H1 (cell line): ENCODE data around the gene FGF14. TPM values are rescaled to one million over a fixed set of nuclear protein-coding genes. Genes with fewer than 3 reads are reported as not detected.
"Not testable (repeated sequence)": the region's sequence is repeated elsewhere in the genome, so short reads cannot be mapped to it uniquely, and the experiment has no call there.

Source experiments
- CTCF ChIA-PET: fragments of 300-600 bp; sonication (Branson Sonifier 250); formaldehyde crosslinking; loops from one replicate; lab custom pipeline; 2021; ENCODE audit not compliant: partially characterized antibody; lab: Charles Lee
- POLR2A ChIA-PET: fragments of 300-600 bp; sonication (Branson Sonifier 250); formaldehyde crosslinking; loops from one replicate; lab custom pipeline; 2021; ENCODE audit warnings: inconsistent platforms; ENCODE audit not compliant: partially characterized antibody; lab: Charles Lee
- DNase-seq, 2 experiments: peaks; one replicate each; pipeline versions ENCODE4 v3.0.0 to v3.0.0-alpha.2; 2010 to 2022; ENCODE audit warnings: low spot score in 2 of 2, low read depth in 1 of 2, mixed read lengths in 1 of 2
- FAIRE-seq: peaks from 2 replicates; lab custom pipeline; 2011; peaks lifted over from hg19 to GRCh38; lab: Jason Lieb, UNC
- H2AFZ ChIP-seq: 2 replicates; pipeline ENCODE4 v1.8.1; 2012; ENCODE audit warnings: low read length, inconsistent platforms
- H2AK5ac ChIP-seq: 2 replicates; pipeline ENCODE4 v1.6.1; 2013; ENCODE audit warnings: low read depth, low read length
- H2BK120ac ChIP-seq: replicated peaks from 2 replicates; pipeline ENCODE3; 2013; ENCODE audit warnings: low read depth, low read length, inconsistent platforms
- H2BK12ac ChIP-seq: 2 replicates; pipeline ENCODE4 v1.6.1; 2013; ENCODE audit warnings: low read depth, low read length
- H2BK15ac ChIP-seq: 2 replicates; pipeline ENCODE4 v1.6.1; 2013; ENCODE audit warnings: low read length
- H2BK20ac ChIP-seq: 2 replicates; pipeline ENCODE4 v1.6.1; 2013; ENCODE audit warnings: low read length
- H2BK5ac ChIP-seq: 2 replicates; pipeline ENCODE4 v1.6.1; 2013; ENCODE audit warnings: low read depth, low read length
- H3K14ac ChIP-seq: 2 replicates; pipeline ENCODE4 v1.6.1; 2013; ENCODE audit warnings: inconsistent platforms; ENCODE audit not compliant: insufficient read length
- H3K18ac ChIP-seq: 2 replicates; pipeline ENCODE4 v1.6.1; 2013; ENCODE audit warnings: low read length; ENCODE audit errors: extremely low read depth
- H3K23ac ChIP-seq: 2 replicates; pipeline ENCODE4 v1.6.1; 2013; ENCODE audit warnings: inconsistent platforms; ENCODE audit not compliant: insufficient read length
- H3K23me2 ChIP-seq: 2 replicates; pipeline ENCODE4 v1.6.1; 2013; ENCODE audit warnings: low read depth, low read length
- H3K27ac ChIP-seq: 2 replicates; pipeline ENCODE4 v1.6.1; 2011; ENCODE audit warnings: low read depth, low read length, inconsistent platforms
- H3K27me3 ChIP-seq, 4 experiments: replicated peaks in 1 of 4; 1 replicate in 1 of 4; 2 replicates in 3 of 4; pipeline versions ENCODE4 v1.6.1 to v1.8.1; 2011 to 2013; ENCODE audit warnings: low read length in 3 of 4, mild to moderate bottlenecking in 3 of 4, inconsistent platforms in 2 of 4, mixed read lengths in 2 of 4, moderate library complexity in 1 of 4; ENCODE audit not compliant: control insufficient read depth in 3 of 4, insufficient read depth in 3 of 4; ENCODE audit errors: extremely low read depth in 1 of 4
- H3K36me3 ChIP-seq, 4 experiments: 2 replicates each; pipeline versions ENCODE4 v1.6.1 to v1.8.1; 2011 to 2013; ENCODE audit warnings: mild to moderate bottlenecking in 4 of 4, low read length in 3 of 4, moderate library complexity in 2 of 4, control low read depth in 1 of 4, inconsistent platforms in 1 of 4; ENCODE audit not compliant: insufficient read depth in 4 of 4, control insufficient read depth in 2 of 4
- H3K4ac ChIP-seq: replicated peaks from 2 replicates; pipeline ENCODE3; 2013; ENCODE audit warnings: low read length, low read depth, mixed read lengths, inconsistent platforms; ENCODE audit not compliant: insufficient read length
- H3K4me1 ChIP-seq, 4 experiments: replicated peaks in 1 of 4; 1 replicate in 1 of 4; 2 replicates in 3 of 4; pipeline versions ENCODE4 v1.6.1 to v1.8.1; 2011 to 2013; ENCODE audit warnings: low read length in 3 of 4, inconsistent platforms in 2 of 4, mixed read lengths in 1 of 4; ENCODE audit not compliant: insufficient read depth in 4 of 4, control insufficient read depth in 3 of 4
- H3K4me2 ChIP-seq, 2 experiments: 2 replicates each; pipeline versions ENCODE4 v1.6.1 to v1.8.1; 2011 to 2013; ENCODE audit warnings: low read depth in 2 of 2, low read length in 2 of 2, control low read depth in 1 of 2, inconsistent platforms in 1 of 2, mild to moderate bottlenecking in 1 of 2; ENCODE audit not compliant: insufficient read depth in 1 of 2
- H3K4me3 ChIP-seq, 4 experiments: fragments of 200-600, 300-600 bp in 1 of 4; sonication (generic), shearing (Covaris generic), sonication (Bioruptor Twin) in 1 of 4; 2 replicates each; pipeline versions ENCODE4 v1.5.1 to v1.8.1; 2011 to 2016; ENCODE audit warnings: low read length in 4 of 4, low read depth in 3 of 4, control low read depth in 2 of 4, inconsistent platforms in 2 of 4, mild to moderate bottlenecking in 2 of 4, mixed read lengths in 1 of 4, moderate library complexity in 1 of 4; ENCODE audit not compliant: insufficient read depth in 2 of 4; ENCODE audit errors: extremely low read depth in 1 of 4
- H3K56ac ChIP-seq: replicated peaks from 2 replicates; pipeline ENCODE3; 2013; ENCODE audit warnings: low read depth, mild to moderate bottlenecking, mixed read lengths, low read length, inconsistent platforms; ENCODE audit not compliant: insufficient read length
- H3K79me1 ChIP-seq: 2 replicates; pipeline ENCODE4 v1.6.1; 2013; ENCODE audit warnings: low read depth, low read length, control low read depth
- H3K79me2 ChIP-seq, 2 experiments: 2 replicates each; pipeline versions ENCODE4 v1.6.1 to v1.8.1; 2012 to 2013; ENCODE audit warnings: low read length in 2 of 2, mild to moderate bottlenecking in 2 of 2, inconsistent platforms in 1 of 2; ENCODE audit not compliant: insufficient read depth in 2 of 2, control insufficient read depth in 1 of 2
- H3K9ac ChIP-seq, 4 experiments: replicated peaks in 1 of 4; 1 replicate in 1 of 4; 2 replicates in 3 of 4; pipeline versions ENCODE4 v1.6.1 to v1.8.1; 2011 to 2013; ENCODE audit warnings: low read depth in 3 of 4, low read length in 3 of 4, control low read depth in 2 of 4, mild to moderate bottlenecking in 2 of 4, moderate library complexity in 2 of 4, inconsistent platforms in 1 of 4; ENCODE audit errors: extremely low read depth in 1 of 4
- H3K9me3 ChIP-seq, 2 experiments: 2 replicates each; pipeline versions ENCODE4 v1.6.1 to v1.8.1; 2012 to 2013; ENCODE audit warnings: mild to moderate bottlenecking in 2 of 2, moderate library complexity in 2 of 2, control low read depth in 1 of 2, inconsistent platforms in 1 of 2, low read depth in 1 of 2, low read length in 1 of 2, mixed read lengths in 1 of 2; ENCODE audit not compliant: insufficient read depth in 2 of 2
- H4K20me1 ChIP-seq, 2 experiments: replicated peaks in 1 of 2; 2 replicates each; pipeline versions ENCODE3 to v1.8.1; 2011 to 2013; ENCODE audit warnings: inconsistent platforms in 2 of 2, low read length in 2 of 2, mild to moderate bottlenecking in 1 of 2; ENCODE audit not compliant: insufficient read depth in 2 of 2, control insufficient read depth in 1 of 2
- H4K5ac ChIP-seq: 2 replicates; pipeline ENCODE4 v1.6.1; 2013; ENCODE audit warnings: low read length, low read depth, mixed read lengths, inconsistent platforms; ENCODE audit not compliant: insufficient read length
- H4K8ac ChIP-seq: 2 replicates; pipeline ENCODE4 v1.8.0; 2013; ENCODE audit warnings: mild to moderate bottlenecking, moderate library complexity, low read length, inconsistent platforms; ENCODE audit not compliant: insufficient read depth; ENCODE audit errors: extremely low read depth
- H4K91ac ChIP-seq: replicated peaks from 2 replicates; pipeline ENCODE3; 2013; ENCODE audit warnings: low read length, mixed read lengths, inconsistent platforms; ENCODE audit not compliant: insufficient read length
- ATF2 ChIP-seq: IDR thresholded peaks from 2 replicates; pipeline ENCODE4 v1.6.1; 2012; ENCODE audit warnings: low read length, inconsistent platforms
- polyA plus RNA-seq, 7 experiments: library from polyadenylated mRNA; depleted of rRNA in 3 of 7; stranded (reverse) in 5 of 7; unstranded in 2 of 7; fragments of >200 nt in 5 of 7; fragments of 200-250 nt in 2 of 7; gene quantifications; 1 replicate in 5 of 7; 2 replicates in 1 of 7; 4 replicates in 1 of 7; pipeline versions ENCODE4 v1.2.1 to v1.2.3, GENCODE V29; 2011 to 2013; ENCODE audit warnings: missing spikeins in 2 of 7, mixed read lengths in 2 of 7
- total RNA-seq: library from RNA; stranded (reverse); fragmentation: NEBNext Ultra II Directional; extraction: Animal tissue kit (Norgen Biotek cat#: 25700); gene quantifications from 2 replicates; pipeline ENCODE4 v1.2.1, GENCODE V29; 2021

FGF14 gene
- total and polyA plus RNA-seq, 2 of the 8 experiments (the other 6 are each of a cell fraction or from before 2014, with no cell fraction given) = 0.05 to 0.58 TPM

DNA sequence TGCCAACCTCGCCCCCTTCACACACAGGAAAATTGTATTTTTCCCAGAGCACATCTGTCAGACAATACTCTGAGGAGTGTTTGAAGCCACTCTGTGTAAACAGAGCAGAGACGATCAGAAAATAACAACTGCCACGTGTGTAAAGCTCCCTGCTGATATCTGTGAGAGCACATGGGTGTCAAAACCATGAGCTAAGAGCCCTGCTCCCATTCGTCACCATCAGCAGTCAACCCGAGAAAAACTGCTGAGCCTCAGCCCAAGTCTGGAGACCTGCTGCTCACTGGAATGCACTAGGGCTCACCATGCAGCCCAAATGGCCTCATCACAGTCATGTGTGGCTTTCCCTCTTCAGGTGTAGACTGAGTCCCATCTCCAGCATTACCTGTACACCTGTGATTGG, 304.1 kb downstream of the FGF14 start (continued):
- no peak for TF ChIP-seq ATF2

GRCh38 chr13:102093288-102093687, 308.6 kb downstream of the FGF14 start:
- DNase-seq, H3K23me2 ChIP-seq, H3K36me3 ChIP-seq, H4K20me1 ChIP-seq, H2AFZ ChIP-seq, H3K79me2 ChIP-seq, H3K4me1 ChIP-seq, H3K4me2 ChIP-seq, FAIRE-seq, H2BK120ac ChIP-seq, H2BK5ac ChIP-seq, H3K56ac ChIP-seq, H3K9ac ChIP-seq, H3K18ac ChIP-seq, H3K23ac ChIP-seq, H2AK5ac ChIP-seq, H4K91ac ChIP-seq, POLR2A ChIA-PET, H3K14ac ChIP-seq, H2BK12ac ChIP-seq, H3K27ac ChIP-seq, H3K4ac ChIP-seq, H3K4me3 ChIP-seq, H4K8ac ChIP-seq, H2BK20ac ChIP-seq, H3K27me3 ChIP-seq, H2BK15ac ChIP-seq, H4K5ac ChIP-seq, H3K79me1 ChIP-seq, H3K9me3 ChIP-seq: not testable (repeated sequence)
- CTCF ChIA-PET = interaction anchor here (1.2 kb wide), 2 partner anchors 18 to 461 kb away, joined by 3 to 4 read pairs; no protein-coding TSS in a partner anchor
